Fibroblast of lung (primary cell): ENCODE results near the gene RAB31. TPM values are rescaled to one million over a fixed set of nuclear protein-coding genes. Genes with fewer than 3 reads are reported as not detected.

Experiments used
- DNase-seq, 2 donors: peaks; one replicate each; pipeline versions ENCODE4 v3.0.0 to v3.0.0-alpha.2; 2010; ENCODE audit warnings: low read depth in 2 of 2
- H2AFZ ChIP-seq: 2 replicates; pipeline ENCODE4 v1.5.1; 2012; ENCODE audit warnings: low read length, control low read depth, inconsistent platforms
- H3K27ac ChIP-seq: 2 replicates; pipeline ENCODE4 v1.5.1; 2011; ENCODE audit warnings: low read length, control low read depth; ENCODE audit not compliant: insufficient read depth
- H3K27me3 ChIP-seq: 2 replicates; pipeline ENCODE4 v1.5.1; 2011; ENCODE audit warnings: mild to moderate bottlenecking, low read length; ENCODE audit not compliant: control insufficient read depth, insufficient read depth
- H3K36me3 ChIP-seq: 2 replicates; pipeline ENCODE4 v1.5.1; 2011; ENCODE audit warnings: low read length; ENCODE audit not compliant: control insufficient read depth, insufficient read depth
- H3K4me1 ChIP-seq: 2 replicates; pipeline ENCODE4 v1.5.1; 2011; ENCODE audit warnings: low read length; ENCODE audit not compliant: control insufficient read depth, insufficient read depth; ENCODE audit errors: extremely low read depth
- H3K4me2 ChIP-seq: 2 replicates; pipeline ENCODE4 v1.5.1; 2011; ENCODE audit warnings: low read length, control low read depth; ENCODE audit not compliant: insufficient read depth; ENCODE audit errors: extremely low read depth
- H3K4me3 ChIP-seq, 4 experiments: fragments of 200-600 bp in 1 of 4; sonication (generic) in 1 of 4; replicated peaks in 1 of 4; 2 replicates each; pipeline ENCODE4 v1.5.1; 2011 to 2016; ENCODE audit warnings: low read length in 4 of 4, low read depth in 3 of 4, mild to moderate bottlenecking in 3 of 4, control low read depth in 2 of 4, inconsistent platforms in 1 of 4, mixed read lengths in 1 of 4; ENCODE audit not compliant: insufficient read depth in 1 of 4; ENCODE audit errors: control extremely low read depth in 1 of 4
- H3K79me2 ChIP-seq: 2 replicates; pipeline ENCODE4 v1.5.1; 2012; ENCODE audit warnings: mild to moderate bottlenecking, low read length, inconsistent platforms; ENCODE audit not compliant: control insufficient read depth, insufficient read depth
- H3K9ac ChIP-seq: 2 replicates; pipeline ENCODE4 v1.5.1; 2011; ENCODE audit warnings: mild to moderate bottlenecking, low read length, control low read depth; ENCODE audit not compliant: insufficient read depth
- H3K9me3 ChIP-seq: 2 replicates; pipeline ENCODE4 v1.5.1; 2012; ENCODE audit warnings: low read depth, low read length; ENCODE audit not compliant: control insufficient read depth, insufficient read depth
- H4K20me1 ChIP-seq: 2 replicates; pipeline ENCODE4 v1.5.1; 2011; ENCODE audit warnings: low read length; ENCODE audit not compliant: control insufficient read depth, insufficient read depth; ENCODE audit errors: extremely low read depth
- EZH2 ChIP-seq: IDR thresholded peaks from 2 replicates; pipeline ENCODE4 v1.5.1; 2012; ENCODE audit warnings: low read length, control low read depth, mild to moderate bottlenecking; ENCODE audit errors: missing control alignments
- polyA plus RNA-seq, 2 donors: library from polyadenylated mRNA; depleted of rRNA in 1 of 2; stranded (reverse) in 1 of 2; unstranded in 1 of 2; fragments of >200 nt; gene quantifications; 2 replicates each; pipeline ENCODE4 v1.2.1, GENCODE V29; 2011 to 2012; ENCODE audit warnings: missing spikeins in 1 of 2
- total RNA-seq: library from RNA; depleted of rRNA; stranded (reverse); fragments of >200 nt; gene quantifications from 2 replicates; pipeline ENCODE4 v1.2.1, GENCODE V29; 2014
- TF ChIP-seq, protein P1 (sequence below), 2 donors: IDR thresholded peaks in 1 of 2; conservative IDR thresholded peaks in 1 of 2; 1 replicate in 1 of 2; 2 replicates in 1 of 2; pipeline ENCODE4 v1.5.1; 2011 to 2012; ENCODE audit warnings: low read length in 2 of 2, control low read depth in 1 of 2, inconsistent platforms in 1 of 2, low read depth in 1 of 2, mild to moderate bottlenecking in 1 of 2

The RAB31 gene
- total and polyA plus RNA-seq, 2 donors (not counting 1 experiment from before 2014, with no cell fraction given): 29.6 to 47.1 TPM

DNA sequence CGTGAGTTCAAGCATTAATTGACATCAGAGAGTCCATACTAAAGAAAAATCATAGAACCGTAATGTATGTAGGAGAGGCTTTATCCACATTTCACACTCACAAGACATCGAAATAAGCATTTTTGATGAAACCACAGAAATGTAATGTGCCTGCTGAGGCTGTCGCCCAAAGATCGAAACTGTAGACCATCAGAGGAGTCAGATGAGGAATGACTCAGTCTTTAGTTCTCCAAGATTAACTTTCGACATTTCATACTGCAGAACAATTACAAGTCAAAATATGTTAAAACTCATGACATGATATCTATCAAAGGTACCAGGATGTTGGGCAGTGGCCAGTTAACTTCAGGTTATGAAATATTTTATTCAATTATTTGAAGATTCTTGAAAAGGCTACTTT is 79.6 kb downstream of the RAB31 start:
- no peaks in the 10 kb centered on the region for H3K27me3 ChIP-seq
- no peaks in the 10 kb centered on the region for H4K20me1 ChIP-seq
- no peaks in the 10 kb centered on the region for H3K79me2 ChIP-seq
- no peak overlapping the region for H3K27ac ChIP-seq
- H3K4me1 ChIP-seq: no peaks in the 10 kb centered on the region
- H3K9me3 ChIP-seq: no peaks in the 10 kb centered on the region
- no peak overlapping the region for H3K4me2 ChIP-seq
- no peak overlapping the region for H2AFZ ChIP-seq
- no peaks in the 10 kb centered on the region for H3K36me3 ChIP-seq
- no peak overlapping the region for H3K4me3 ChIP-seq
- DNase-seq: peak; percentile 64 to 87
- TF ChIP-seq, protein P1, sequence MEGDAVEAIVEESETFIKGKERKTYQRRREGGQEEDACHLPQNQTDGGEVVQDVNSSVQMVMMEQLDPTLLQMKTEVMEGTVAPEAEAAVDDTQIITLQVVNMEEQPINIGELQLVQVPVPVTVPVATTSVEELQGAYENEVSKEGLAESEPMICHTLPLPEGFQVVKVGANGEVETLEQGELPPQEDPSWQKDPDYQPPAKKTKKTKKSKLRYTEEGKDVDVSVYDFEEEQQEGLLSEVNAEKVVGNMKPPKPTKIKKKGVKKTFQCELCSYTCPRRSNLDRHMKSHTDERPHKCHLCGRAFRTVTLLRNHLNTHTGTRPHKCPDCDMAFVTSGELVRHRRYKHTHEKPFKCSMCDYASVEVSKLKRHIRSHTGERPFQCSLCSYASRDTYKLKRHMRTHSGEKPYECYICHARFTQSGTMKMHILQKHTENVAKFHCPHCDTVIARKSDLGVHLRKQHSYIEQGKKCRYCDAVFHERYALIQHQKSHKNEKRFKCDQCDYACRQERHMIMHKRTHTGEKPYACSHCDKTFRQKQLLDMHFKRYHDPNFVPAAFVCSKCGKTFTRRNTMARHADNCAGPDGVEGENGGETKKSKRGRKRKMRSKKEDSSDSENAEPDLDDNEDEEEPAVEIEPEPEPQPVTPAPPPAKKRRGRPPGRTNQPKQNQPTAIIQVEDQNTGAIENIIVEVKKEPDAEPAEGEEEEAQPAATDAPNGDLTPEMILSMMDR (conservative IDR thresholded peaks at IDR 0.05 in 1 of 2, IDR thresholded peaks at IDR 0.05 in 1 of 2; ENCODE audit: low read depth in 1 of 2, low read length in 2 of 2): no peak
- no peak for TF ChIP-seq EZH2
- H3K9ac ChIP-seq: no peak overlapping the region

DNA sequence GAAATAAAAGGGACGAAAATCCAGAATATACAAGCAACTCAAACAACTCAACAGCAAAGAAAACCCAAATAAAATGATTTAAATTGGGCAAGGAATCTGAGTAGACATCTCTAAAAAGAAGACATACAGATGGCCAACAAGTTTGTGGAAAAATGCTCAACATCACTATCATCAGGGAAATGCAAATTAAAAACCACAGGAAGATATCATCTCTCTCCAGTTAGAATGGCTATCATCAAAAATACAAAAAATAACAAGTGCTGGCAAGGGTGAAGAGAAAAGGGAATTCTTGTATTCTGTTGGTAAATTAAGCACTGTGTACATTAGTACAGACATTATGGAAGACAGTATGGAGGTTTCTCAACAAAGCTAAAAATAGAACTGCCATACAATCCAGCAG is 80.0 kb downstream of the RAB31 start:
- Histone ChIP-seq H2AFZ (no peak overlapping the region), H3K9me3 (no peaks in the 10 kb centered on the region), H3K9ac (no peak overlapping the region), H3K27ac (no peak overlapping the region), H3K27me3 (no peaks in the 10 kb centered on the region), H3K4me3 (no peak overlapping the region), H3K79me2 (no peaks in the 10 kb centered on the region), H3K36me3 (no peaks in the 10 kb centered on the region), H4K20me1 (no peaks in the 10 kb centered on the region), H3K4me1 (no peaks in the 10 kb centered on the region), H3K4me2 (no peak overlapping the region)
- peak in 1 of 2 donors; percentile 50 for DNase-seq
- TF ChIP-seq EZH2: no peak
- TF ChIP-seq, protein P1 (conservative IDR thresholded peaks at IDR 0.05 in 1 of 2, IDR thresholded peaks at IDR 0.05 in 1 of 2; ENCODE audit: low read depth in 1 of 2, low read length in 2 of 2): no peak

DNA sequence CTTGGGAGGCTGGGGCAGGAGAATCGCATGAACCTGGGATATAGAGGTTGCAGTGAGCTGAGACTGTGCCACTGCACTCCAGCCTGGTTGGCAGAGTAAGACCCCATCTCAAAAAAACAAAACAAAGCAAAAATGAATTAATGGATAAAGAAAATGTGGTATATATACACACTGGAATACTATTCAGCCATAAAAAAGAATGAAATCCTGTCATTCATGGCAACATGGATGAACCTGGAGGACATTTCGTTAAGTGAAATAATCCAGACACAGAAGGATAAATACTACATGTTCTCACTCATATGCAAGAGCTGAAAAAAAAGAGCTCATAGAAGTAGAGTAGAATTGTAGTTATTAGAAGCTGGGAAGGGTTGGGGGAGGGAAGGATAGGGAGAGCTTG is 80.8 kb downstream of the RAB31 start:
- H3K79me2 ChIP-seq: no peaks in the 10 kb centered on the region
- no peak for DNase-seq
- no peaks in the 10 kb centered on the region for H3K4me1 ChIP-seq
- H3K9ac ChIP-seq: no peak overlapping the region
- H3K9me3 ChIP-seq: no peaks in the 10 kb centered on the region
- H3K4me2 ChIP-seq: no peak overlapping the region
- H4K20me1 ChIP-seq: no peaks in the 10 kb centered on the region
- H3K36me3 ChIP-seq: no peaks in the 10 kb centered on the region
- no peak overlapping the region for H3K27ac ChIP-seq
- H3K4me3 ChIP-seq: no peak overlapping the region
- no peak for TF ChIP-seq EZH2
- TF ChIP-seq, protein P1 (conservative IDR thresholded peaks at IDR 0.05 in 1 of 2, IDR thresholded peaks at IDR 0.05 in 1 of 2; ENCODE audit: low read depth in 1 of 2, low read length in 2 of 2): no peak
- no peaks in the 10 kb centered on the region for H3K27me3 ChIP-seq
- no peak overlapping the region for H2AFZ ChIP-seq
